NCI-H1417 treated with DMSO at 0.1 percent for 48 hours (cell line): ENCODE measurements around the gene CCR2.

Source experiments
- DNase-seq: peaks from one replicate; lab custom pipeline; 2025; lab: John Stamatoyannopoulos, UW

The CCR2 gene

DNA sequence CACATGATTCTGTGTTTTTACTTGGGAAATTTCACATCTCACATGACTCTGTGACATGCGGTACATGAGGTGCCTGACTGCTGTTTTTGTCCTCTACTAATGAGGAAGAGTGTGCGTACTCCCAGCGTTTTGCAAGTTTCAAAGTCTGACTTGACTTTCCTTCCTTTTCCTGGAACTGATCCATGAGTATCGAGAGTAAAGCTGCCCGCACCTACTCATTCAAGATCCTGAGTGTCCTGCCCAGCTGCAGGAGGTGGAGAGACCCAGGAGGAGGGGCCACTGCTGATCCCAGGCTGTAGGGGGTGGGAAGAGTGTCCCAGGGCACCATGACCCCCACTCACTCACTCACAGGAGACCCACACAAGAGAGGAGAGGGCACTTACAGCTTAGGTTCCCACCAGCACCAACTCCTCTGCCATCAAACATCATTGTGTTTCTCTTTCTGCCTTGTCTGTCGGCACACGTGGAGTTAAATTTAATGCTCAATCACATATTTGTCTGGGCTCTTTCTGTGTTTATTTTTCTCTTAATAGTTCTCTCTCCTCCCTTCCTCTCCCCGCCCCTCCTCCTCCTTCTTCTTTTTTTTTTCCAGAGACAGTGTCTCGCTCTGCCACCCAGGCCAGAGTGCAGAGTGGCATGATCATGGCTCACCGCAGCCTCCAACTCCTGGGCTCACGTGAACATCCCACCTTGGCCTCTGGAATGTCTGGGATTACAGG is 51.5 kb downstream of the CCR2 start:
- no peak for DNase-seq

DNA sequence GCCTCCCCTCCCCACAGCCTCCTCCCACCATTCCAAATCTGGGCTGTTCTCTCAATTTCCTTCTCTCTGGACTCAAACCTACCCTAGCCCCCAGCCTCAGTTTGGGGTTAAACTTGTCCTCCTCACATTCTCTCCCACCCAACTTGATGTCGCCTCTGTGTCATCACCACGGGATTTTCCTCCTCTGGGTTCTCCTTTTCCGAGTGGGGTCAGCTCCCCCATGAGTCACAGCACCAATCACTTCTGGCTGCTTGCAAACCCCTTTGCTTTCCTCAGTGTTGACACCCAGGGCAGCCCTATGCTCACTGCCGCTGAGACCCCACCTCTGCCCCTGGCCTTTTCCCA is 52.5 kb downstream of the CCR2 start:
- DNase-seq: no peak

DNA sequence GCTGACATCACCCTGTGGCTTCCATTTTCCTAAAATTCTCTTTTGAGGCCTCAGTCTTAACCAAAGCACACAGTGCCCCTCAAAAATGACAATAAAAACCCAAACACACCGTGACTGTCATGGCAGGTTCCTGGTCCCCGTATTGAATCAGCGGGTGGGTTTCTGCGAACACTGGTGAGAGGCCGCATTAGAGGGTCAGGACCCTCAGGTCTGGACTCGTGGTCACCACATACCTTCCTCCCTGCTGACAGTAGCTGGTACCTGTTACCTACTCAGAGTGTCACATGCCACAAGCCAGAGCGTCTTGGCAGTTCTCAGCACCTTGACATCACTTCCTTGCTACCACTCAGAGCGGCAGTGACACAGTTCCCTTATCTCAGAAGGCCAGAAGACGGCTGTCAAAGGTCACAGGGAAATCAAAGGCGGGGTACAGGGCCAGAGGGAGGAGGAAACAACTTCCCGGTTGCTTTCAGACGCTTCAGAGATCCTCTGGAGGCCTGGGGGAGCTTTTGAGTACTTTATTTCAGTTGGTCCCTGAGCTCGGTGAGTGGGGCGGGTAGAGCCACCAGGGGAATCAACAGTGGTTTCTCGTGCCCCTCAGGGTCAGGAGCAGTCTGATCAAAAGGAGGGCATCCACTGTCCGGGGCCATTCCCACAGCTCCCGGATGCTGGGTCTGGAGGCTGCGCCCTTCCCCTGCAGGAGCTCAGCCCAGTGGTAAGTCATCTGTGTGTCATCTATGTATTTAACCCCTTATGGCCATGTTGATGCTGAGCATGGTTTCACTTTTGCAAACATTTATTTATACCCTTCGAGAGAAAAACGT is 53.1 kb downstream of the CCR2 start, which contains the start of the genes CCR5AS and CCRL2:
CCR5AS (minus strand) TSS at position 279 of the 824 bp plus-strand sequence.
CCRL2 (plus strand) TSS at position 472 of the 824 bp plus-strand sequence. CDS start 821 bp downstream, outside the sequence.
- DNase-seq: no peak

DNA sequence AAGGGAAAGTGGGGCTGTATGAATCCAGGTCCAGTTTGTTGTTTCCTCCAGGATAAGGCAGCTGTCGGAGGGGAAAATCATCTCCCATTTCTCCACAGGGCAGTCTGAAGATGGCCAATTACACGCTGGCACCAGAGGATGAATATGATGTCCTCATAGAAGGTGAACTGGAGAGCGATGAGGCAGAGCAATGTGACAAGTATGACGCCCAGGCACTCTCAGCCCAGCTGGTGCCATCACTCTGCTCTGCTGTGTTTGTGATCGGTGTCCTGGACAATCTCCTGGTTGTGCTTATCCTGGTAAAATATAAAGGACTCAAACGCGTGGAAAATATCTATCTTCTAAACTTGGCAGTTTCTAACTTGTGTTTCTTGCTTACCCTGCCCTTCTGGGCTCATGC is 54.1 kb downstream of the CCR2 start:
- DNase-seq: no peak

DNA sequence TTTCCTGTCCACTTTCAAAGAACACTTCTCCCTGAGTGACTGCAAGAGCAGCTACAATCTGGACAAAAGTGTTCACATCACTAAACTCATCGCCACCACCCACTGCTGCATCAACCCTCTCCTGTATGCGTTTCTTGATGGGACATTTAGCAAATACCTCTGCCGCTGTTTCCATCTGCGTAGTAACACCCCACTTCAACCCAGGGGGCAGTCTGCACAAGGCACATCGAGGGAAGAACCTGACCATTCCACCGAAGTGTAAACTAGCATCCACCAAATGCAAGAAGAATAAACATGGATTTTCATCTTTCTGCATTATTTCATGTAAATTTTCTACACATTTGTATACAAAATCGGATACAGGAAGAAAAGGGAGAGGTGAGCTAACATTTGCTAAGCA is 54.9 kb downstream of the CCR2 start:
- DNase-seq: no peak

DNA sequence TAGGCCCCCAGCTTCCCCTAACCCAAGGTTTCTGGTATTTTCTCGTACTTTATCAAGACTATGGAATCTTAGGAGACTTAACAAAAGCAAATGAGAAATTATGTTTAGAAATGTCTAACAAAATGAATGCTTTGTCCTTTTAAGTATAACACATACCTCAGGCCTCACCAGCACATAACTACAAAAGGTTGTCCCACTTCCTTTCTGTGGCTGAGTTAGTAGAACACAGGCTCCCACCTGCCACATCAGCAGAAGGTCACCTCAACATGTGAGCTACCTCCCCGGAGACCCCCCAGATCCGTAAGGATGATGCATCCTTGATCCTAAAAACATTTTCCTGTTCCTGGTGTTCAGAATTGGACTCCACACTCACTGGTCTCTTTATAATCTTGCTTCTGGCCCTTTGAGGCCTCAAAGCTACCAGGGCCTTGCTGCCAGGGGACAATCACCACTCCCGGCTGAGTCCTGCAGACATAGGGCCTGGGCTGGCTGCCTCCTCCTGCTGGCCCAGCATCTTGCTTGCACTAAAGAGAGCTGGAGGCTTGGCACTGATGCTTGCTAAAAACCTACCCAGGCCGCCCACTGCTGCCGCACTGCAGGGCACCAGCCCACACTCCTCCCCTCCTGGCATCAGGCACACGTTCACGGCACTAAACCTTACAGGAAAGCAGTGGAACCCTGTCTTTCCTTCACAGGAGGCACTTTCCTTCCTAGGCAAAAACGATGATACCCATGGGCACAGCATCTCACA is 56.0 kb downstream of the CCR2 start:
- DNase-seq: no peak
